ENCODE measurements around the gene ENAH.

- TF ChIP-seq POLR2A (IDR thresholded peaks at IDR 0.05; ENCODE audit: low read depth) = no peak
- TF ChIP-seq CTCF (IDR thresholded peaks at IDR 0.05) = no peak
- TF ChIP-seq EP300 (IDR thresholded peaks at IDR 0.05) = no peak
- no peak for TF ChIP-seq POLR2AphosphoS5 (IDR thresholded peaks at IDR 0.05)
These were observed 15.3 kb upstream of the ENAH start for GRCh38 chr1:225668222-225668621.
